ENCODE measurements around the gene MPP3.

Gene MPP3

DNA sequence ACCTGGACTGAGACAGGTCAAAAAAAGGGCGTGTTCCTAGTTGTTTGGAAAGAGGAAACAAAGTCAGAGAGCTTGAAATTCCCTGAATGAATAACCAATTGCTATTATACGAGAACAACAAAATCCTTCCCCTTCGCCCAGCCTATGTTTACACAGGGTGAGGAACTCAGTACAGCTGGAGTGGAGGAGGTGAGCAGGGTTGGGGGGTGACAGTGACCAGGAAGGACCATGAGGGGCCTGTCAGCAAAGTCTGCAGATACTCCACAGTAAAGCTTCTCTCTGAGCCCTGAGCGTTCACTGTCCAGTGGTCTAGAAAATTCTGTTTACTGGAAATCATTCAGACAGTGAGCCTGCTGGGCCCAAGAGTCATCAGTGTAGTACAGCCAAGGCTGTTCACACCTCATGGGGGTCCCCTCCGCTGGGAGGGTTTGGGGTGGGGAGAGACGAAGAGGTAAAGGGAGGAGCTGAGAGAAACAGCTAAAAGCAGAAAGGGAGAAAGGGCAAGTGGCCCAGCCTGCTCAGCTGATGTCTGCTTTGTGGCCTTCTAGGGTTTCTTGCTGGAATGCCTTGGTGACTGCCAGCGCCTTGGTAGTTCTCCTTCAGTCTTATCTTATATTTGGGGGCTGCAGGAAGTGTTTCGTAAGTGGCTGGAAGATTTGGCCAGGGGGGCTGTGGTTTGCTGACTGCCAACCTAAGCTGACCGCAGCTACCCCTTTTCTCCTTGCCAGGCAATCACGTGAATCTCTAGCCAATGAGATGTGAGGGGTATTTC is 59.9 kb downstream of the MPP3 start:
- no peak for DNase-seq (ENCODE audit: low spot score)

DNA sequence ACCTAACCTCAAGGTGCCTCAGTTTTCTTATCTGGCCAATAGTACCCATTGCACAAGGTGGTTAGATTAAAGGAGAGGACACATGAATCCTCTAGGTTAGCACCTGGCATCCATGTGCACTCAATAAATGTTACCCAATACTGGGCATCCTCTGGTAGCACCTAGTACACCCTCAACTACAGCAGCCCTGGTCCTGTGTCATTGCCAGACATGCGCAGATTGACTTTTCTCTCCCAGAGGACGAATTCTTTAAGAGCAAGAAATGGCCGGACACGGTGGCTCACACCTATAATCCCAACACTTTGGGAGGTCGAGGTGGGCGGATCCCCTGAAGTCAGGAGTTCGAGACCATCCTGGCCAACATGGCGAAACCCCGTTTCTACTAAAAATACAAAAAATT is 61.5 kb downstream of the MPP3 start:
- DNase-seq (ENCODE audit: low spot score), result no peak

DNA sequence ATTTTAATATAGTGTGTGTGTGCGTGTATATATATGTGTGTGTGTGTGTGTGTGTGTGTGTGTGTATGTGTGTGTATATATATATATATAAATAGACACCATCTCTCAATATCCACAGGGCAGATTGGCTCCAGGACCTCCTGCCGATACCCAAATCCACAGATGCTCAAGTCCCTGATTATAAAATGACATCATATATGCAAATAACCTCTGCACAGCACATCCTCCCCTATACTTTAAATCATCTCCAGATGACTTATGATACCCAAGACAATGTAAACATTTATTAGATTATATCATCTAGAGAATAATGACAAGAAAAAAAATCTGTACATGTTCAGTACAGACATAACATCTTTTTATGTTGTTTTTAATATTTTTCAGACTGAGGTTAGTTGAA is 62.0 kb downstream of the MPP3 start:
- DNase-seq (ENCODE audit: low spot score), result no peak

DNA sequence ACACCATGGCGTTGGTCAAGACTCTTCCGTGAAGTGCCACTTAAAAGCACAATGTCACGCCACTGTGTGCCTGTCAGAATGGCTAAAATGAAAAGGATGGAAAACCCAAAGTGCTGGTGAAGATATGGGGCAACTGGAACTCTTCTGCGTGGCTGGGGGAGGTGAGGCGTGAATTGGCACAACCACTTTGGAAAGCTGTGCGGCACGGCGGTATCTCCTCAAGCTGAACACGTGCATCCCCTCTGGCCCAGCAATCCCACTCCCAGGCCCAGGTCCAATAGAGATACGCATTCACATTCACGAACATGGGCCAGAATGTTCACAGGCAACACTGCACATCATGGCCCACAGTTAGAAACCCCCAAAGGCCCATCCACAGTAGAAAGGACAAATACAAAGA is 63.1 kb downstream of the MPP3 start:
- DNase-seq (ENCODE audit: low spot score), result no peak

DNA sequence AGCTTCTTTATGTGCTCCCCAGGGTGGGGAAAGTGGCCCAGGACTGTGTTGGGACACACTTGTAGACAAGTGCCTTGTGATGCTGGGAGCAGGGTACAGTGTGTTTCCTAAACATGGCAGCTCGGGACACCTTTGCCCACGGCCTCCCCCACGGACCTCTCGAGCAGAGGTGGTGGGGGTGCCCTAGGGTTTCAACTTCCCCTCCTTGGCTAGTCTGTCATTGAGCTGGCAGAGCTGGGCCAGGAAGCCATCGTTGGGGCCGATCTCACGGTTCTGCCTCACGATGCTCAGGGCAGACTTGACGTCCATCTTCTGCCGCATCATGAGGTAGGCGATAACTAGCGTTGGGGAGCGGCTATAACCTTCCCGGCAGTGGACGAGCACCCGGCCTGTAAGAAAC is 63.5 kb downstream of the MPP3 start:
- no peak for DNase-seq (ENCODE audit: low spot score)

DNA sequence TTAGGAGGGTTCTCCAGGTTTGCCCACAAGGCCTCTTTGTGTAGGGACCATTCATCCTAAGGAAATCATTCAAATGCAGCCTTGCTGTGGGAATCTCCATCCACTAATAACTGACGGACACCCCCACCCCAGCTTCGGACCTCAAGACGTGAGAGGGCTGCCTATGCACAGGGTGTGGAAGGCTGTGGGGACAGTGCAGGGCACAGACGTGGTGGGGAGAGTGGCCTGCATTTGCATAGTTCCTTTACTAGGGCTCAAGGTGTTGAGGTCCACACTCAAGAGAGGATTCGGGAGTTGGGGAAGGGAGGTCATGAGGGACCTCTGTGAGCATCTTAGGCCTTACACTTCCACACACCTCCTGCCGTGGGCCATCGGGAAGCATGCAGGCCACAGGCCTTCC is 64.0 kb downstream of the MPP3 start:
- no peak for DNase-seq (ENCODE audit: low spot score)

DNA sequence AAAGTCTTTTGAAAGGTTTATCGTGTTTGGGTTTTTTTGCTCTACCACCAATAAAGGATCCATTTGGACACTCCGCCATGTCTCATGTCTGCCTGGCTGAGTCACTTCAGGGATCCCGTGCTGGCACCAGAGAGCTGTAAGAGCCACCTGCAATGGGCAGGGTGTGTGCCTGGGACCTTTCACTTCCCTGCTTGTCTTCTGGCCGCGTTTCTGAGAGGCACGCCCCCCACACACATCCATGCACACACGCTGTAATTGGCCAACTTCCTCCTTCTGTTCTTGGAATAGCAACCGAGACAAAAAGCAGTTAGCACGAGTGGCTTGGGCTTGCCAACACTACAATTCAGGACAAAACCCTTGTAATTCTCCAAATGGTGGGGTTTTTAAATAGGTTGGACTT is 64.6 kb downstream of the MPP3 start:
- DNase-seq (ENCODE audit: low spot score), result peak; percentile 53

DNA sequence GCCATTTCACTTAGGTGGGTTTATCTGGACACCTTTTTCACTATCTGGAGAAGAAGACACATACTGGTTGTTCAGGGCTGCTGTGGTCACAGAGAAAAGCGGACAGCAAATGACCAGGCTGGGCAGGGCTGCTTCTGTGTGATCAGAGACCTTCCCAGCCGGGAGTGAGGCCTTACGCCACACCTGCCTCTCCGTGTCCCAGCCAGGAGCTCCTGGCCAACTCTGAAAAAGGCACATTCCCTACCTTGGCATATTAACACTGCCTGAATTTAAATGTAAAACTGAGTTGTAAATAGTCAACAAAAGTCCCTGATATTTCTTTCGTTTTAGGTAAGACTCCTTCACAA is 65.3 kb downstream of the MPP3 start:
- no peak for DNase-seq (ENCODE audit: low spot score)

DNA sequence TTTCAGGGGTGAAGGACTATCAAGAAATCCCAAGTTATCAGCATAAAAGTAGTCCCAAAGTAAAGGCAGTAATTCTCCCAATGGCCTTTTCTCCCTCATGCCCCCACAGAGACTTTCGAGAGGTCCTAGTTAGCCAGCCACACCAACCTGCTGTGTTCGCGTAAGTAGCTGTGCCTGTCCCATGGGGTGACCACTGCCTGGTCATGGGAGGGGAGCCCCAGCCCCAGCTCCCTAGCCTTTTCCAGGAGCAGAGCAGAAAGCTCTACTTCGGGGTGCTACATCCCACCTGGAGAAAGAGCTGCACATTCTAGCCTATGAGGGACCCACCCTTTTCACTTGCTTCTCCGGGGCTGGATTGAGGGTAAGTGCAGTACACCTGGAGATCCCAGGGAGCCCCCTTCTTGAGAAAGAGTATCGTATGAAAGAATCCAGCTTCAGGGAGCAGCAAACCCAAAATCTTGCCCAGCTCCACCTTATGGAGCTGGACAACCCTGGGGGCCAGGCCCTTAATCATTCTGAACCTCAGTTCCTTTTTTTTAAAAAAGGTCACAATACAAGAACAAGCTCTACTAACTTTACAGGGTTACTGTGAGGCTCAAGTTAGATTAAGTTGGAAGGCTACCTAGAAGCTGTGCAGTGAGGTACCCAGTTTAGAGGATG is 65.8 kb downstream of the MPP3 start:
- no peak for DNase-seq (ENCODE audit: low spot score)

DNA sequence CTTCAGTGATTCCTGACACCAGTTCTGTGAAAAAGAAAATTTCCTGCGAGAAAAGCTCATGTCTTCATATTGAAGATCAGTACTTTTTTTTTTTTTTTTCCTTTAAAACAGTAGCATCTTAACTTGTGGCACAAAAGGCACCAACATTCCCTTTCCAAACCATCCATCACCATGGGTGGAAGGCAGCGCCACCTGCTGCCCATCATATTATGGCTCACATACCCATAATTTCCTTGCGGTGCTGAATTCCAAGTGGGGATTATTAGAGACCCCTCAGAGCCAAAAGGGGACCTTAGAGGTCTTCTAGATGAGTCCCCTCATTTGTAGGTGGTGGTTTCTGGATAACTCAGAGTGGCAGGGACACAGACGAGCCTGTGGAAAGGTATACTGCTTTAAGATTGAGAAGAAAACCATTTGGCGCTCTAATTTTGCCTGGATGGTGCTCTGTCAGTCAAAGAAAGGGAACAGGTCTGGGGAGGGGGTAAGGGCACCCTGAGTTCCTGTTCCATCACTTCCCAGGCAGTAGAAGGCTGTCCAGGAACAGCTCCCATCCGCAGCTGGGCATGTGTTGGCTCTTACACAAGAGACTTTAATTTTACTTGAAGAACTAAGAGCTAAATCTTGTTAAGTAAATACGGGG is 66.4 kb downstream of the MPP3 start:
- peak; percentile 49 for DNase-seq (ENCODE audit: low spot score)

DNA sequence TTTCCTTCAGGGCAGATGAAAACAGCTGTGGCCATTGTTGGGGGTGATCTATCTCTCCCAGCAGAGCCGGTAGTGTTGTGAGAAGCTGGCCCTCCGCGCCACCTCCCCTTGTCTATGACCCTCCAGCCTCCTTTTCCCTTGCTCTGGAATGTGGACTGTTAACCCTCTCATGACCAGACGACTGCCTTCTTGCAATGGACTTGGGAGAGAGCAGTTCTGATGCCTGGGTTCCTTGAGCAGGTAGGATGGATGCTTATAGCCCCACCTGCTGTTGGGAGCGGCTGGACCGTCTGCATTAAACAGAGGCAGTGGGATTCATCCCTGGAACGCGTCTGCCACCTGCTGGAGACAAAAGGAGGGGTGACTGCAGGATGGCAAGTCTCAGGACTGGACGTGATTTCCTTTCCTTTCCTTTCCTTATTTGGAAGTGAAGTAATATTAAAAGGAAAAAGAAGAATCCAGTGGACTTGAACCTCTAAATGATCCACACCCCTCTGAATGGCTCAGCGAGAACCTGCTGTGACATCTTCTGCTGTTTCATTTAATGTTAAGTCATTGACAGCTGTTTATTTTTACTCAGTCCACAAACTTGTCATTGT is 72.6 kb downstream of the MPP3 start:
- DNase-seq (ENCODE audit: low spot score), result peak; percentile 85

DNA sequence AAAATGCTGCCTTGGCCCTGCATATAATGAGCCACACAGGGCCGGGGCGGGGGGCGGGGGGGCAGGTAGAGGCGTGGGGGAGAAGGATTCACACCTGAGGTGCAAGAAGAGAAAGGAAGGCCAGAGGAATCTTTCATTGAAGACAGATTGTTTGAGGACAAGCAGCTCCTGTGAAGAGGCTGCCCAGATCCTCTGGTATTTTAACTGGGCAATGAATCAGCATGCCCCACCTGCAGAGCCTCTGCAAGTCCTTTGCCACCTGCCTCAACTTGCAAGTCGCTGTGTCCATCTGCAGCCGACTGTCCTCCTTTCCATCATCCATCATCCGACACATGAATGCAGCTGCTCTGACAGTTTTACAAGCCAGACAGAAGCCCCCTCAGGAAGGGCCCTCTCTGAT is 73.1 kb downstream of the MPP3 start:
- DNase-seq (ENCODE audit: low spot score), result no peak

DNA sequence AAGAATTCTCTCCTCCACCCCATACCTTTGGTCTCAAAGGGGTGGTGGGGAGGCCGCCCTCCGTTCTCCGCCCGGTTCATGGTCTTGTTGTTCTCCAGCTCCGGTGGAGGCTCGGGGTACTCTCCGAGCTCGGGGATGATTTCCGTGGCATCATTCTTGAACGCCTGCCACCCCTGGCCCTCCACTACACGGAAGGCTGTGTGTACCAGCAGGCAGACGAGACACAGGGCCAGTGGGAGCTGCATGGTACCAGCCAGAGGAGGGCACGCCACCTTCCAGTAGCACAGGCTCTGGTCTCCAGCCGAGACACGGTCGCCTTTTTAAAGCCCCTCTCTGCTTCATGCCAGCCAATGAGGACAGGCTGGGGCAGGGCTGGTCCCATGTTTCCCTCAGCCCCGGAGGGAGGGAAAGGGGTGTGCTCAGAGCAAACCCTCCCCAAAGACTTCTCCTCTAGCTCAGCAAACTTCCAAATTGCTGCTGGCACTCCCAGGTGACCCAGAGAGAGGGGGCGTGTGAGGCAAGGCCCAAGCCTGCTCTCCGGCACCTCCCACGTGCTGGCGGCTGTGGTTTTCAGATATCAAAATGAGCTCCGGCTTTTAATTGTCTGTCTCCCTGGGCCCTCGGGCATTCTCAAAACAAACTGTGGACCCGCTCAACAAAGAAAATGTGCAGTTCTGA is 74.3 kb downstream of the MPP3 start, which contains the start of gene SOST:
SOST (minus strand) TSS at position 295 of the 678 bp plus-strand sequence; CDS start at position 245, 50 bp downstream.
- no peak for DNase-seq (ENCODE audit: low spot score)

DNA sequence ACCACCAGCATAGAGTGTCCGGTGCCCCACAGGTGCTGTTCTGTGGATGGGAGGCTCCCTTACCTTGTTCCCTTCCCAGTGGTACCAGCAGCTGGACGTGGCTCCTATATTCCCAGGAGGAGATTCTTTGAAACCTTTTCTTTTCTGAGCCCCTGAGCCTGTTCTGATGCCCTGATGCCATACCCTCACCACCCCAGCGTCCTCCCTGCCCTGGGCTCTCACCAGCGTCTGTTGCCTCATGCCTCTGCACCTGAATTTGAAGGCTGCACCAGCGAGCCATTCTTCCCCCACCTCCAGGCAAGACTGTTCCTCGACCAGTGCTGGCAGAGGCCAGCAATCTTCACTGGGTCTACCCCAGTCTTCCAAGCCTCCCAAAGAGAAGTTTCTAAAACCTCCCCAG is 74.9 kb downstream of the MPP3 start:
- no peak for DNase-seq (ENCODE audit: low spot score)

DNA sequence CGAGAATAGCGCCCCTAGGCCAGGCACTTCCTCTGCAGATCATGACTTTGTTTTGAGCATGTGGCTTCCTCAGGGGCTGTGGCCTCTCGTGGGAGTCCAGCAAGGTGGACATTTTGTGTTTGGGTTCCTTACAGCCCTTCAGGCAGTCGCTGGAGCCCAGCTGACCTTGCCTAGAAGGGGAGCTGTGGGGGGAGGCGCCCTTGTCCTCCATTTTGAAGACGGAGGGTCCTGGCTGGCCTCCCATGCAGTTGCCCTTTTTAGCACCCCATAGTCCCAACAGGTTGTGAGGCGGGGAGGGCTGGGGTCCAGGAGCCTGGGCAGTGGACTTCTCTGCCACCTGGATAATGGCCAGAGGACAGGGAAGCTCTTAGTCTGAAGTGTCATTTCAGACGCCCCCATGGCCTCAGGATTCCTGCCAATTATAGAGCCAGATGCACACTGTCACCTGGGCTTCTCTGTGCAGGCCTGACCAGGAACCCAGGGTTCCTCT is 75.7 kb downstream of the MPP3 start:
- DNase-seq (ENCODE audit: low spot score), result no peak

DNA sequence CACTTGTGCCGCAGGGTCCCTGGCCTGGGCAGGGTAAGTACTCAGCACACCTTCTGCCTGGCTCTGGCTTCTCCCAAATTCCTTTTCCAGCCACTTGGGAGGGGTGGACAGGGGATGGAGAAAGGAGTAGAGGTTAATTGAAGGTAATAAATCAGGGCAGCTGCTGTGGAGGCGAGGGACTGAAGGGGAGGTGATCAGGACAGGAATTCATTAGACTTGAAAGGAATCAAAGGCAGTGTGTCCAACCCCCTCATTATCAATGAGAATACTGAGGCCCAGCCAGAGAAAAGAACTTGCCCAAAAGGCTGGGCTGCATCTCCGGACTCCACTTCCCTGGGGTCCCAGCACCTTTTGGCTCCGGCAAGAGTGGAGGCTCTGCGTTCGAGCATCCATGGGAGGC is 76.7 kb downstream of the MPP3 start:
- no peak for DNase-seq (ENCODE audit: low spot score)

DNA sequence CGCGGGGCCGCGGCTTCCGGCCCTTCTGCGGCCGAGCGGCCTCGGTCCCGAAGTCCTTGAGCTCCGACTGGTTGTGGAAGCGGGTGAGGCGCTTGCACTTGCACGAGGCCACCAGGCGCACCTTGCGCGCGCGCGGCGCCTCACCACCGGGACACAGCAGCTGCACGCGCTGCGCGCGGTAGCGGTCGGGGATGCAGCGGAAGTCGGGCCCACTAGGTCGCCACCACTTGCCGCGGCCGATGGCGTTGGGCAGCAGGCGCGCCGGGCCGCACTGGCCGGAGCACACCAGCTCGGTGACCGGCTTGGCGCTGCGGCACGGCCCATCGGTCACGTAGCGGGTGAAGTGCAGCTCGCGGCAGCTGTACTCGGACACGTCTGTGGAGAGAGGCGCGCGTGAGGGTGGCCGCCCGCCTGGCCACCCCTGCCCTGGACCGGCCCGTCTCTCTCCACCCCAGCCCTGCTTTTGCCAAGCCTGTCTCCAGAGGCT is 77.5 kb downstream of the MPP3 start:
- no peak for DNase-seq (ENCODE audit: low spot score)

DNA sequence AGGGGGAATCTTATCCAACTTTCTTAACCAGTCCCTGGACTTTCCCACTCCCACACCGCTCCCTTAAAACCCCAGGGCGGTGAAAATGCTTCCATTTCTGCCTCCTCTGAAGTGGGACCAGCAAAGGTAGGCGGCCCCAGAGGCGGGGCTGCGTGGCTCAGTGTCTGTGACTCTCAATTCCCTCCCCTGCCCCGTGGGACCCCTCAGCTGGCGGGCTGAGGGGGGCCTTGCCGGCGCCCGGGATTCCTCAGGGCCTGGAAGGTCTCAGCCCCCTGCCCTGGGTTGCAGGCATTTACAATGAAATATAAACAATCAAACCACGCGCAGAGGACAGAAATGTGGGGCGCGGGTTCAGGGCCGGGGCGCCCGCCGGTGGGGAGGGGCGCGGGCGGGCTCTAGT is 78.0 kb downstream of the MPP3 start:
- no peak for DNase-seq (ENCODE audit: low spot score)

DNA sequence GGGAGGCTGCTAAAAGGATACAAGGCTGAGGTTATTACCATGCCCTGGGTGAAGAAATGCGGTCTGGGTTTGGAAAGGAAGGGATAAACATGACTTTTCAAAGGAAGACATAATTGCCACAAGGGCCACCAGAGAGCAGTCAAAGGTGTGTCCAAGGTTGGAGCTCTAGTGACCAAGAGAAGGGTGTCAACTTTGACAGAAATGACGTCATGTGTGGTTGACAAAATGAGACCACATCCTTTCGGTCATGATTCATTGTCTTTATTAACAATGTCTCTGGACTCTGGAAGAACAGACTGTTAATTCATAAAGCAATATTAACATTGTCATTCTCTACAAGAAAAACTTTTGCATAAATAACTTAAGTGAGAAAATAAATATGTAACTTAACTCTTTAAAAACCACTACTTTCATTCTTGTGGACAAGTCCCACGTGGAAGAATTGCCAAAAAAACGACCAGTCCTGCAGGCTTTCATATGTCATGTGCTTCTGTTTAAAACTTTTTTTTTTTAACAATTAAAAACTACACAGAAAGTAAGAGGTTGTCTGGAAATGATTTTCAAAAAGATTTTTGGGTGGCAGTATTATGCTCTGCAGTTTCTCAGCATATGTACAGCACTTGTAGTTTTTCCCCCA is 79.3 kb downstream of the MPP3 start:
- DNase-seq (ENCODE audit: low spot score), result no peak

Data from germinal center (tissue), 1 donor.